Stimulated activated CD8-positive, alpha-beta memory T cell treated with anti-CD3 and anti-CD28 coated beads, Interleukin-7, amount 100 ng/mL, for 48 hours (primary cell): ENCODE measurements around the gene ZNF618.

ENCODE experiments used
- DNase-seq, 2 donors: peaks; one replicate each; pipeline ENCODE4 v3.0.0-alpha.2; 2020; ENCODE audit warnings: low read depth in 1 of 2; ENCODE audit errors: extremely low read depth in 1 of 2

Gene ZNF618

GRCh38 chr9:113932906-113933584 is 56.9 kb downstream of the ZNF618 start:
- no peak for DNase-seq

- no peak for DNase-seq
These were observed 57.6 kb downstream of the ZNF618 start for GRCh38 chr9:113933671-113934070.

GRCh38 chr9:113934167-113934828 is 58.2 kb downstream of the ZNF618 start:
- DNase-seq: no peak

GRCh38 chr9:113934829-113935676 is 58.9 kb downstream of the ZNF618 start:
- DNase-seq: no peak

GRCh38 chr9:113935677-113936380 is 59.7 kb downstream of the ZNF618 start:
- DNase-seq: no peak

DNA sequence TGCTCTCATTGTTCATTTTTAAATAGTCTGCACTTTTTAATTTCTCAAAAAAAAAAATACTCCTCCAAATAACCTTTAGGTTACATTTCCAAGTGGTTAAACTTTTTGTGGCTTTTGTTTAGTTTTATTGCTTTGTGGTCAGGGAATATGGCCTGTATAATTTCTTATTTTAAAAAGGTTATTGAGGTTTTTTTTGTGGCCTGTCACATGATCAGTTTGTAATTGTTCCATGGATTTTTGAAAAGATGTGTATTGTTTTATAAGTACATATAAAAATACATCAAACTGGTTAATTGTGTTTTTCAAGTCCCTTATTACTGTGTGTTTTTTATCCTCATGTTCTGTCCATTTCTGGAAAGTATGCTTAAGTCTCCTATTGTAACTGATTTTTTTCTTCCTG is 64.0 kb downstream of the ZNF618 start:
- DNase-seq: no peak

GRCh38 chr9:113941056-113941455 is 64.9 kb downstream of the ZNF618 start:
- no peak for DNase-seq

DNA sequence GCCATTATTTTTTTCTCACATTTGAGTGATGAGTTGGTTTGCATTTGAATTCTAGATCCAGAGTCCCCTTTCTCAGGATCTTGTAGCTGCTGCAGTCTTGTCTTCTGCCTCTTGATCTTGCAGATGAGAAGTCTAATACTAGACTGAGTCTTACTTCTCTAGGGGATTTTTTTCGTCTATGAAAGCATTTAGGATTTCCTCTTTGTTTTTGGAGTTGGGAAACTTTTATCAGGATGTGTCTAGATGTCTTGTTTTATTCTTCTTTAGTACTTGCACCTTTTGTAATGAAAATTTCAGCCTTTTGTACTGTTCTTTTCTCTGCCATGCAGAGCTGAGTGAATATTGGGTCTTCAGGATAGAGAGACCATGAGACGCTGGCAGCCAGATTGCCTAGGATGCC is 65.4 kb downstream of the ZNF618 start:
- no peak for DNase-seq

- no peak for DNase-seq
These were observed 67.3 kb downstream of the ZNF618 start for GRCh38 chr9:113943112-113944009.

GRCh38 chr9:113945784-113946183 is 69.7 kb downstream of the ZNF618 start:
- DNase-seq: no peak

DNA sequence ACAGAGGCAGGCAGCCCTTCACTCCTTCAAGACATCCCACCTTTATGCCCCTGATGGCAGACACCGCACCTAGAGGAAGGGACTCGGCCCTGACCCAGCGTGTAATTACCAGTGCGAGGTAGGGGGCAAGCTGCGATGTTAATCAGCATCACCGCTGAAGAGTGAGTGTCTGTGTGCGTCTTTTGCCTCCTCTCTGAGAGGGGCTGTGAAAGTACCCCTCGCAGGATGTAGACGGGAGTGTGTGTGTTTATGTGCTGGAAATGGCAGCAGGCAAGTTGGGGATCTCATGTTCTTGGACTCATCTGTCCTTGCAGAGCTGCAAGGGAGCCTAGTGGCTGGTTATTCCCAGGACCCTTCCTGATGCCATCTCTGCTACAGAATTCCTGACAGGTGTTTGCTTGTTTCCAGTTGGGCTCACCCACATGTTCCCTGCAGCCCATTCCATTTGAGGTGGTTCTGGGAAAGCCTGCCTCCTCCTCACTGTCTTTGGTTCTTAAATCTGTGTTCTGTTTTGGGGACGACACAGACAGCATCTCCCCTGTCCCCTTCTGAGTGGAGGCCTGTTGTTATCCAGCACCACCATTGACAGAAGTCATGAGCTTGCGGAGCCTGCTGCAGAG is 70.5 kb downstream of the ZNF618 start:
- DNase-seq: no peak

- DNase-seq: no peak
These were observed 71.8 kb downstream of the ZNF618 start for GRCh38 chr9:113947941-113948340.

DNA sequence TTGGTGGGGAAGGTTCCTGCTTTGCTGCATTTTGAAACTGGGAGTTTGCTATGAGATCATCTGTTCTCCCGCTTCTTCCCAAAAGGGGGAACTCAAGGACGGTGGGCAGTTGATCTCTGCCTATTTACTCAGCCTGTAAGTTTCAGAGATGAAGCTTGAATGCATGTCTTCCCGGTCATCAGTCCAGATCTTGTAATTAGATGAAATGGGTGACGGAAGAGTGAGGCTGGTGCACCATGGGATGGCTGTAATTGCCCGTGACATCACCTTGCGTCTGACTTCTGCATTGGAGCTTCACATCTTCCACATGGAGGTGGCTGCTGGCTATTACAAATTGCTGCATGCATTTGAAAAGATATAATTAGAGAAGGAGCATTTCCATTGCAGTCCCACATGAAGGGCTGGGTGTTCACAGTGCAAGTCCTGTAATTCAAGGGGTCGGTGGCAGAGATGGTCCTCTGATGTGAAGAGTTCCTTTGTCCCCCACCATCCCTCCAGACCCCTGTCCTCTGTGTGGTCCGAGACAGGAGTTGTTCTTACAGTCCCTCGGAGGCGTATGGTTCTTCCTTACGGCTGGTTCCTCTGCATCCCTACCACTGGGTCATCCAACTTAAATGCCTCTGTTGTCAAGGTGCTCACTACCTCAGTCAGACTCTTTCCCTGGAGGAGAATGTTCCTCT is 72.9 kb downstream of the ZNF618 start:
- no peak for DNase-seq

DNA sequence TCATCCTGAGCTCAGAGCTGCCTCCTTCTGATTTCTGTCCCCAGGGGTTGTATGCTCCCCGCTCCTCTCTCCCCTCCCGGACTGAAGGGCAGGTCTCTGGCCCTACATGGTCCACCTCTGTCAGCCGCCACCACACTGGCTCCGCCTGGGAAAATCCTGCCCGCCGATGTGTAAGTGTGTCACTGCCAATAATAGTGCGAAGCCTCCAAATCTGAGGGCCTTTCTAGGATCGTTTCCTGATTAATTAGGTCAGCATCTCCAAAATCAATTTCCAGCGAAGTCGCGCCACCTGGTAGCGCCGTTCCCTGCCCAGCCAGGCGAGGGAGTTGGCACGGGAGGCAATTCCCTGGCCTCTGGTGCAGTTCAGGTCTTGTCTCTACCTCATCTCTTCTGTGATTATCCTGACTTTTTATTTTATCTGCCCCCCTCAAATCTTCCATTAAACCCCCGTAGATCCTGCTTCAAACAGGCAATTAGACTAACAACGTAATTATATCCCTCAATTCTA is 73.5 kb downstream of the ZNF618 start:
- DNase-seq: no peak

DNA sequence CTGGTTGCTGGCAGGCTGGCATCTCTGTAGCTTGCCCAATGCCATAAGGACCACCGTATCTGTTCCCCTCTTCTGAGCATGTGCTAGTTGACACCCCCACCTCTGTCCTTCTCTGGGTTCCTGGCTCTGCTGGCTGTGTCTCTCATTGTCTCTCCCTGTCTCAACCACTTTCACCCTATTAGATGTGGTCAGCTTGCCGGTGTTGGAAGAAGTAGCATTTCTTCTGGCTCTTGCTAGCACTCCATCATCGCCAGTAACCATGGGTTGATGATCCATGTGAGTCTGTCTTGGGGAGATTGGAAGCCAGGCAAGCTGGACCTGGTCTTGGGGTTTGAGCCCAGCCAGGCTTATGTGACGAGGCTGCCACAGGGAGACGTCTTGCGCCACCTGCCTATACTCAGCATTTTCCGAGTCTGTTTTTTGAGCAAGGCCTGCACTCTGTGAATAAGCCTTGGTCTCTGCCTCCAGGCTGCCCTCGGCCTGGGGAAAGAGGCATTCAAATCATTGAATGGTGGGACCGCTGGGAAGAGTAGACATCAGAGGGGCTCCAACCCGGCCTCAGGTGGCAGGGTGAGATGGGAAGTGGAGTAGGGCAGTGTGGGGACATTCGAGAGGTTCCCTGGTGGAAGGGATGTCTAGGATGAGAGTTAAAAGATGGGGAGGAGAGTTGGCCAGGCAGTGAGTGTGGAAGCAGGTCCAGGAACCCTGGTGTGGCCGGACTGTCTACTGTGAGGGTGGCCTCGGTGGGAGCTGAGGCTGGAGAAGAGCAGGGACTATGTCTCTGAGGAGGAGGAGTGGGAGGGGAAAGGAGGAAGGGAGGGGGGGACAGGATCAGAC is 74.3 kb downstream of the ZNF618 start:
- no peak for DNase-seq

DNA sequence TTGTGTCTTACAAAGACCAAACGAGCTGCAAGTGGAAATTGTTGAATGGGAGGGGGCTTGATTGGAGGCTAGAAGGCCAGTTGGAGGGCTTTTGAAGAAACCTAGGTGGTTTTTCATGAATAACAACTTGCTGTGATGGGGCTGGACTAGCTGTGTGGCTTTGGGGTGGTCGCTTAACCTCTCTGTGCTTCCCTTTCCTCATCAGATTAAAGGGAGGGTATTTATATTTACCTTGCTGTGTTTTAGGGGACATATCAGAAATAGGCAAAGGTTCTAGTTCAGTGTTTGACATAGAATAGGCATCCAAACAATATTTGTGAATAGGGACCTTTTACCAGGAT is 74.9 kb downstream of the ZNF618 start:
- DNase-seq: no peak

GRCh38 chr9:113952676-113953075 is 76.6 kb downstream of the ZNF618 start:
- no peak for DNase-seq

DNA sequence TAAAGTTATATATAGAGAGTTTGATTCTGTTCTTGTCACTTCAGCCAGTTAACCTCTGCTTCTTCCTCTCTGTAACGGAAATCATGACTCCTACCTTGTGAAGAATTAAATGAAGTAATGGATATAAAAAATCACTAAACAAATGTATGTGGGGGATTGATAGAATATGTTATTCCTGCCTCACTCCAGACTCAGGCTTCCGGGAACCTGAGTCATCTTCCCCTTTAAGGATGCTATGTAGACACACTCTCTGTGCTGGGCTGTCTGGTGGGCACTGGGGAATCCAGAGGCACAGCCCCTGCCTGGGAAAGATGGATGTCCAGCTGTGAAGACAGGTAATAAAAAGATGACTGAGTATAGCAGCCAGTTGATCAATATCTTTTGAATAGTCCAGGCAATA is 77.4 kb downstream of the ZNF618 start:
- no peak for DNase-seq
